ENCODE measurements around the gene CDK3. TPM values are rescaled to one million over a fixed set of nuclear protein-coding genes. Genes with fewer than 3 reads are reported as not detected.
A peak's percentile ranks its signal among the peaks of the same experiment; 100 is the strongest.

Gene CDK3
- total RNA-seq, 2 donors from 2014 or later: 3.4 to 4.9 TPM

- Histone ChIP-seq H3K27me3 (no peaks in the 10 kb centered on the region), H3K4me3 (no peak overlapping the region), H3K36me3 (replicated peaks in 1 of 2; ENCODE audit: insufficient read depth in 1 of 2, low read depth in 2 of 2) (no peaks in the 10 kb centered on the region), H3K27ac (peak overlapping the region in 2 of 4 donors; percentile 13 to 34), H3K9me3 (no peaks in the 10 kb centered on the region), H3K4me1 (peaks cover 16% of the 10 kb centered on the region)
- peak in 1 of 7 experiments; percentile 11 for TF ChIP-seq CTCF (IDR thresholded peaks at IDR 0.05)
- no peak for TF ChIP-seq POLR2A (IDR thresholded peaks at IDR 0.05)
- peak in 2 of 4 donors; percentile 35 to 42 for DNase-seq
- peak; percentile 57 for ATAC-seq
- WGBS, 2 donors: 18 to 43% methylated on average over 4 to 5 of the region's 5 CpGs
- intact Hi-C loops (cut with DNase I): no loop called here
Measured at GRCh38 chr17:76032780-76033108, 32.1 kb downstream of the CDK3 start.

DNA sequence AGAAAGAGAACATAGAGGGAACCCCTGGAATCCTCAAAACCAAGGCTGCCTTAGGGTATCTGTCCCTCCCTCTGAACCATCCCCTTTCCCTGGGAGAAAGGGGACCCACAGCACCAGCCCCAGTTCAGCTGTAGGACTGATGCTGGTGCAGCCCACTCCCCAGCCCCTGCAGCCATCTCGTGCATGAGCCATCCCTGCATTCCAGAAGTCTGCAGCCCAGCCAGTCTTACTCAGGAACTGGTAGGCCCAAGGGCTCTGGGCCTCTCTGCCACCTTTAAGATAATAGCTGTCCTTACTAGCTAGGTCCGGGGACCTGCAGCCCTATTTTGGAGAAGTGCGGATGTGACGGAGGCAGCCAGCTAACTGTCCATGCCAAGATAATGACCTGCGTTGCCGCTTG is 32.5 kb downstream of the CDK3 start:
- Histone ChIP-seq H3K27me3 (no peaks in the 10 kb centered on the region), H3K4me1 (peaks cover 16% of the 10 kb centered on the region), H3K36me3 (replicated peaks in 1 of 2; ENCODE audit: insufficient read depth in 1 of 2, low read depth in 2 of 2) (no peaks in the 10 kb centered on the region), H3K27ac (no peak overlapping the region), H3K9me3 (no peaks in the 10 kb centered on the region), H3K4me3 (no peak overlapping the region)
- intact Hi-C loops (cut with DNase I): no loop called here
- TF ChIP-seq CTCF (IDR thresholded peaks at IDR 0.05) (no peak), POLR2A (IDR thresholded peaks at IDR 0.05) (no peak)
- 98 to 99% methylated on average over 6 of the region's 6 CpGs for WGBS, 2 donors
- DNase-seq (no peak), ATAC-seq (no peak)

- Histone ChIP-seq H3K36me3 (replicated peaks in 1 of 2; ENCODE audit: insufficient read depth in 1 of 2, low read depth in 2 of 2) (peaks cover 0 to 12% of the 10 kb centered on the region in 2 donors), H3K4me3 (no peak overlapping the region), H3K4me1 (peaks cover 16% of the 10 kb centered on the region), H3K27ac (no peak overlapping the region), H3K27me3 (no peaks in the 10 kb centered on the region), H3K9me3 (no peaks in the 10 kb centered on the region)
- WGBS, 2 donors: 80 to 82% methylated on average over 10 to 13 of the region's 13 CpGs
- ATAC-seq: no peak
- DNase-seq: no peak
- intact Hi-C loops (cut with DNase I): no loop called here
- TF ChIP-seq CTCF (IDR thresholded peaks at IDR 0.05) (no peak), POLR2A (IDR thresholded peaks at IDR 0.05) (no peak)
Measured at GRCh38 chr17:76034428-76035350, 34.0 kb downstream of the CDK3 start.

- DNase-seq: peak in 1 of 4 donors; percentile 20
Measured at GRCh38 chr17:76036497-76037261, 36.0 kb downstream of the CDK3 start.

More at GRCh38 chr17:76036497-76037261, 36.0 kb downstream of the CDK3 start:
- H3K9me3 ChIP-seq: no peaks in the 10 kb centered on the region
- no peak overlapping the region for H3K27ac ChIP-seq
- no peaks in the 10 kb centered on the region for H3K27me3 ChIP-seq
- TF ChIP-seq POLR2A (IDR thresholded peaks at IDR 0.05): no peak
- no peak for TF ChIP-seq CTCF (IDR thresholded peaks at IDR 0.05)
- intact Hi-C loops (cut with DNase I): no loop called here
- H3K36me3 ChIP-seq (replicated peaks in 1 of 2; ENCODE audit: insufficient read depth in 1 of 2, low read depth in 2 of 2): peaks cover 6 to 32% of the 10 kb centered on the region in 2 donors
- no peak overlapping the region for H3K4me3 ChIP-seq
- peak; percentile 15 for ATAC-seq
- WGBS, 2 donors: 44 to 49% methylated on average over 16 to 22 of the region's 22 CpGs
- peaks cover 16% of the 10 kb centered on the region for H3K4me1 ChIP-seq
